Activated CD8-positive, alpha-beta memory T cell treated with anti-CD3 and anti-CD28 coated beads for 1 hour (primary cell): ENCODE data around the gene SRSF9.
"Not testable (repeated sequence)": the region's sequence is repeated elsewhere in the genome, so short reads cannot be mapped to it uniquely, and the experiment has no call there.

Source experiments
- DNase-seq, 2 donors: peaks; one replicate each; pipeline ENCODE4 v3.0.0-alpha.2; 2020; ENCODE audit warnings: low read depth in 1 of 2; ENCODE audit errors: extremely low read depth in 1 of 2

Gene SRSF9, protein sequence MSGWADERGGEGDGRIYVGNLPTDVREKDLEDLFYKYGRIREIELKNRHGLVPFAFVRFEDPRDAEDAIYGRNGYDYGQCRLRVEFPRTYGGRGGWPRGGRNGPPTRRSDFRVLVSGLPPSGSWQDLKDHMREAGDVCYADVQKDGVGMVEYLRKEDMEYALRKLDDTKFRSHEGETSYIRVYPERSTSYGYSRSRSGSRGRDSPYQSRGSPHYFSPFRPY

DNA sequence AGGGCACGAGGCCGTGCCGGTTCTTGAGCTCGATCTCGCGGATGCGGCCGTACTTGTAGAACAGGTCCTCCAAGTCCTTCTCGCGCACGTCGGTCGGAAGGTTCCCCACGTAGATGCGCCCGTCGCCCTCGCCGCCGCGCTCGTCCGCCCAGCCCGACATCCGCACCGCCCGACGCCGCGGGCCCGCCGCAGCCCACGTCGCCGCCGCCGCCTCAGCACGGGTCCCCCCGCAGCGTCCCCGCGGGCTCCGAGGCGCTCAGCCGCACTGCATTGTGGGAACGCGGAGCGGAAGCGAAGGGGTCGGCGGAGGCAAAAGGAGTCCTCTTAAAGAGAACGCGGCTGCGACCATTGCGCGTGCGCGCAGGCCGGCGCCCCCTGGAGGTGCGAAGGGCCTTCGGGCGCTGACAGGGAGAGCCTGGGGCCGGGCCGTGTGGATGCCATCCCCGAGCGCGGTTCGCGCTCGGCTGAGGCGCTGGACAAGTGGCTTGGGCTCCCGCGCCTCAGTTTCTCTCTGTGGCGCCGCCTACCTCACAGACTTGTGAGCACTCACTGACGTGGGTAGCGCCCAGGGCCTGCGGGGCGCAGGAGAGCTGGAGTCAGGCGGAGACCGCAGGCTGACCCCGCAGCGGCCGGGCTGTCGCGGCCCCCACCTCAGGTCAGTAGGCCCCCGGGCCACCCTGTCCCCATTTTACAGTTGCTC is at the start of gene SRSF9:
TSS of gene SRSF9 (minus strand) at position 299 of the 700 bp plus-strand sequence. CDS start at position 160, 139 bp downstream.
- peak; percentile 91 to 98 for DNase-seq

DNA sequence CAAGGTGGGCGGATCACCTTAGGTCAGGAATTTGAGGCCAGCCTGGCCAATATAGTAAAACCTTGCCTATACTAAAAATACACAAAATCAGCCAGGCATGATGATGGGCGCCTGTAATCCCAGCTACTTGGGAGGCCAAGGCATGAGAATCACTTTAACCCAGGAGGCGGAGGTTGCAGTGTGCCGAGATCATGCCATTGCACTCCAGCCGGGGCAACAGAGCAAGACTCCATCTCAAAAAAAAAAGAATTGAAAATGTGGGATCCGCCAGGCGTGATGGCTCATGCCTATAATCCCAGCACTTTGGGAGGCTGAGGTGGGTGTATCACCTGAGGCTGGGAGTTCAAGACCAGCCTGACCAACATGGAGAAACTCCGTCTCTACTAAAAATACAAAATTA is 49.8 kb upstream of the SRSF9 start:
- not testable (repeated sequence) for DNase-seq

DNA sequence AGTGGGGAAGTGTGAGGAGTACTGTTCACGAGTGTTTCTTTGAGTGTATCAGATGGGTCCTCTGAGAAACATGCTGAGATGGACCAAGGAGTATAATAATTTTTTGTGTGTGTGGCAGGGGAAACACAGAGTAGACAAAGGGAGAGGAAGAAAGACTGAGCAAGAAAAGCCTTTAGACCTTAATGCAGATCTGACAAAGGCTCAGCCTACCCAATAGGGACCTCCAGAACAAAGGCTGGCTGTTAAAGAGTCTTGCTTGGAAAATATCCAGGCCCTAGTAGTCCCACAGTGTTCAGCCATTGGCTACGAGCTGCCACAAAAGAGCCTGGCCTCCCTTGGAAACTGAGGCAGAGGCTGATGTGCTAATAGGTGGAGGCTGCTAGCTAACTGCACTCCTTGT is 45.9 kb upstream of the SRSF9 start:
- DNase-seq: no peak

DNA sequence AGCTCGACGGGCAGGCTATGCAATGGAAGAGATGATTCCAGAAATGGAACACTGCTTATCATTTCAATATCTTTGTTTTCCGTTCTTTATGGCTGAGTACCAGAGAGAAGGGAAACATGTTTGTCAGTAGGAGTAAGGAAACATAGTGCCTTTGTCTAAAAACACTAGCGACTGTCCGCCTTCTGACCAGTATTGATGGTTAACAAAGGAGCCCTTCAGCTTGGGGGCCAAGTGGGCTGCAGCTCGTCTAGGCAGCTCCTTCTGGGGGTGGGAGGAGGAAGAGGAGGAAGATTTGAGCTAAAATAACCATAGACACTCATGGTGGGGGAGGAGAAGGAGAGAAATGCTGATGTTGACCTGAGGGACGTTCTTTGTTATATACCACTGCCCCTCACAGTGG is 44.5 kb upstream of the SRSF9 start:
- no peak for DNase-seq

DNA sequence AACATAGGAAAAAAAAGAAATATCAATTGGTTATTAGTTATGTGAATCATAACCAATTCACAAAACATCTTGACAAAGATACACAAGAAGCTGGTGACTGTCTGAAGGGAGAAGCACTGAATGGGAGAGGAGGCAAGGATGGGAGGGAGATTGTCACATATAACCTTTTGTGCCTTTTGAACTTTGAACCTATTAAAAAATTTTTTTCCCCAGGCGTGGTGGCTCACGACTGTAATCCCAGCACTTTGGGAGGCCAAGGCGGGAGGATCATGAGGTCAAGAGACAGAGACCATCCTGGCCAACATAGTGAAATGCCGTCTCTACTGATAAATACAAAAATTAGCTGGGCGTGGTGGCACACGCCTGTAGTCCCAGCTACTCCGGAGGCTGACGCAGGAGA is 39.0 kb upstream of the SRSF9 start:
- no peak for DNase-seq

DNA sequence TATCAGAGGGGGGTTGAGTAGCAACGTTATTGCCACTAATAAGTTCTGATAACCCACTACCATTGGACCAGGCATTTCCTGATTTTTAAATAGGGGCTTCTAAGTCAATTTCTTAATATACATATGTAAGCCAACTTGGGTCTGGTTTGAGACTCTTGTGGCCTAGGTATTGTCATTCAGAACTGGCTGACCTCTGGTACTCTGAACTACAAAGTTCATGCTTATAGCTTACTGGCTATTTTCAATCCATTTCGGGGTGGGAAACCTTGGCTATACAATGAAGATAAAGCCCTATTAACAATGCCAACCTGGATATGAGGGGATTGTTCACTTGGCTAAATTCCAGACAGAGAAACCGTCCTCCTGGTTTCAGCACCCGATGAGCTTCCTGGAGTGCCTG is 35.0 kb upstream of the SRSF9 start:
- DNase-seq: no peak

DNA sequence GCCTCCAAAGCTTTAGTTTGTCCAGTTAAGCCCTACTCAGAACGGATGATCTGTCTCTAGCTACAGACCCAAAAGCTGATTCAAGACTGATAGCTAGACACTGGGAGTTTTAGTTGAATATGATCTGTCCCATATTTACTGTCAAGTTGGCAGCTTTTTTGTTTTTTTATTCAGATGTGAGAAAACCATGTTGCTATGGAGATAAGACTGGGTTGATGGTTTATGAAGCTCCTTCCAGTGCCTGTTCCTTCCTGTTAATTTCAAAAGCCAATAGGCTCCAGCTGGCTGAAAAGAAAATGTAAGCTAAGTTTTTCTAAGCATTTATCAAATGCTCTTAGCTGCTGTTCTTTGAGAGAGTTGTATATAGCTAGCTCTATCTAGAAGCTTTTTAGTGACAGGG is 31.0 kb upstream of the SRSF9 start:
- DNase-seq: no peak

DNA sequence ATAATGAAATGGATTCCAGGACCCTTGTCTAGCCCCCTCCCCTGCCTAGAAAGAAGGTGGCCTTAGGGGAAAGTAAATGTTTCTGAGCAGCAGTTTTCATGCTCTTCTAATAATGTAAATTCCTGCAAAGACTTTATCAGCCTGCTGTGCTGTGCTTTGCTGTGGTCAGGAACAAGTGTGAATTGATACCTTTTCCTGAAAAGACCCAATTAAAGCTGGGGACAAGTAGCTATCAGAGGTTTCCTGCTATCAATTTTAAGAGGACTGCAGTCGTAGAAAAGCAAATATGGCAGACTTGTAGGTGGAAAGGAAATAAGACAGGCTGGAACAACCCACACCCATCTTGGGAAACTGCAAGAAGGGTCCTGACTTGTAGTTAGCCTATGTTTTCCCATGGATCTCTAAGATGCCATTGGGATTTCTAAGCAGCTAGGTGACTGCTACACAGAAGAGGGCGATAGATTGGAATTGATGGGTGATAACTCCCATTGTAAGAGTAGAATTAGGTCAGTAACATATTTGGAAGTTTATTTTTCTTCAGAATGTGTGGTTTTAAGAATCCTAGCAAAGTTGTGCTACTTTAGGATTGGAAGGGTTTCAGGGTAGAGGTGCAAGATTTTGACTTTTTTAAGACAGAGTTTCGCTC is 29.4 kb upstream of the SRSF9 start:
- no peak for DNase-seq

DNA sequence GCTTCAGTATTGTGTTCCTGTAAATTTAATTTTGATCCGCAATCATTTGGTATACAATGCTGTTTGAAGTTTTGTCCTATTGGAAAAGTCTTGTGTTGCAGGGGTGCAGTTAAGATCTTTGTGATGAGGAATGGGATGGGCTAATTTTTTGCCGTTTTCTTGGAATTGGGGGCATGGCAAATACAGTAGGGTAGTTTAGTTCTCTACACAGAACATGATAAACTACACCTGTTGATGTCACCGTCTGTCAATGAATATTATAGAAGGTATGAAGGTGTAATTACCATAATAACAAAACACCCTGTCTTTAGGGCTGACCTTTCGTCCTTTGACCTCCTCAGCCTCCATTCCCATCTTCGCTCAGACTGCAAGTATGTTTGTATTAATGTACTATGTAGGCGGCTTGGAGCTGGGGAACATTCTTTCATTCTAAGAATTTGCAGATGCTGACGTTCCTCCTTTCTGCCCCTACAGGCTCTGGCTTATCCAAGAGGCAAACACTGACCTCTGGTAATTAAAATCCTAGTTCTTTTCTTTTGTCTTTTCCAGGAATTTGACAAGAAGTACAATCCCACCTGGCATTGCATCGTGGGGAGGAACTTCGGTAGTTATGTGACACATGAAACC is 28.1 kb upstream of the SRSF9 start:
- no peak for DNase-seq

DNA sequence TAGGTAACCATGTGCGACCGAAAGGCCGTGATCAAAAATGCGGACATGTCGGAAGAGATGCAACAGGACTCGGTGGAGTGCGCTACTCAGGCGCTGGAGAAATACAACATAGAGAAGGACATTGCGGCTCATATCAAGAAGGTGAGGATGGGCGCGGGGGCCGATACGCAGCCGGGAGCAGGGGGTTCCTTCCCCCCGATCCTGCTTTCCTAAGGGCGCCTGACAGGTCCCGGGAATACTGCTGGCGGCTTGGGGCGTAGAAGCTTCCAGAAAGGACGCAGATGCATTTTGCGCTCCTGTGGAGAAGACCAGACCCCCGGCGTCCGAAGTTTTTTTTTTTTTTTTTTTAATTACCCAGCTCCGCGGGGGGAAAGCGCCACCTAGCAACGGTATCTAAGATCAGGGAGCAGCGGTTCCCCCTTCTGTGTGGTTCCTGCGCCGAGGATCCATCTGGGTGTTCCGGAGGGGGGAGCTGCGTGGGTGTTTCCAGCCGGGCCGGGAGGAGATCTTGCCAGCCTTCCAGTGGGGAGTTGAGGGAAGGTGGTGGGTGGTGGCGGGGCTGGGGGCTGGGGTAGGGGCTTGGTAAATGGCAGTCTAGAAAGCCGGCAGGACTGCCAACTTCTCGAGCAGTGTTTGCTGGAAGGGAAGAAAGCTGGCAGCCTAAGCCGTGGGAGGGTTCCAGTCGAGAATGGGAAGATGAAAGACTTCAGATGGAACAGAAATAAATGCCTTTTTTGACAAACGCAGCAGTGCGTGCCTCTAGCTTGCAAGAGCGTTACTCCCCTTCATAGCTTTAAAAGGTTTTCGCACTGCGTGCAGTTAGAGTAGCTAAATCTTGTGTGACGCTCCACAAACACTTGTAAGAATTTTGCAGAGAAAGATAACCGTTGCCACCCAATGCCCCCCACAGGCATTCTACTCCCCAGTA is 27.1 kb upstream of the SRSF9 start:
- peak; percentile 16 to 33 for DNase-seq

DNA sequence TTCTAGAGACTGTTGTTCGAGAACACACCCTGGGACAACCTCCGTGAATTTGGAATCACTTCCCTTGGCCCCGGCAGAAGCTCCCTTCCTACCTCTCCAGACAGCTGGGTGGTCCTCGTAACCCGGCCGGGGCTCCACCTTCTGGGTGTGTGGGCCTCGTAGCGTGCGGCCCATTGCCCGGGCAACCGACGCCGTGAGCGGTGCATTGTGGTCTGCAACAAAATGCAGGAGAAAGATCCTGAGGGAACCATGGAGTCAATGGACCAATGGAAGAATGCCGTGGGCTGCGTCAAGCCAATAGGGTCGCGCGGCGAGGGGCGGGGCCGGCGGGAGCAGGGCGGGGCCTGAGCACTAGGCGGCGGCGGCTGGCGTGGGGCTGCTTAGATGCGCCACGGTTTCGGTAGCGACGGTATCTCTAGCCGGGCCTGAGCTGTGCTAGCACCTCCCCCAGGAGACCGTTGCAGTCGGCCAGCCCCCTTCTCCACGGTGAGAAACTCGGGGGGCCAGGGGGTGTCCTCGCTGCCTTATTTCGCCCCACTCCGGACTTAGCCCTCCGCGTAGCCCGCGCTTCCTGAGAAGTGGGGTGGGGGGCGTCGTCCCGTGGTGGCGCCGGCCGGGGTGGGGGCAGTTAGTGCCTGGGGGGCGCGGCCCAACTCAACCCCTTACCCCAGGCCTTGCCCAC is 26.3 kb upstream of the SRSF9 start, which contains the start of gene DYNLL1:
TSS of gene DYNLL1 (plus strand) at position 383 of the 682 bp plus-strand sequence. CDS start 309 bp downstream, outside the sequence.
- peak; percentile 91 to 95 for DNase-seq

DNA sequence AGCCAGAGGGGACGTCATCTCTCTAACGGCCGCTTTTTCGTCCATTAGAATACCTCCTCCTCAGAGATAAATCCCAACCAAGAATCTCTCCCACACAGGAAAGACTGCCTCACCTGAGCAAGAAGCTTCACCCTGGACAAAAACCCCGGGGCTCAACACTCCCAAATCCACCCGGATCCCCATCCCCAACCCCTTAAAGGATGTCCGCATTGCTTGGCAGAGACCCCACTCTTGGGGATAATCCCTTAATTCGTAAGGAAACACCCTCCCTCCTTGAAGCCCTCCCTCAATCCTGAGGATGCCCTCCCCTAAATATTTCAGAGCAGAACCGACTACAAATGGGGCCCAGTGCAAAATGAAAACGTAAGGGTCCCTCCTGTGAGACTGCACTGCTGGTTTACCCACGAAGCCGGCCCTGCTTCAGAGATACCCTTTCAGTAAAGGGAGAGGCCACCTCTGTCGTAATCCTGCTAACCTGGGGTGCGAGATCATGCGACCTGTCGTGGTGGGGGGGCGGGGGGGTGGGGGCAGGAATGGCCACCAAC is 25.7 kb upstream of the SRSF9 start:
- no peak for DNase-seq

DNA sequence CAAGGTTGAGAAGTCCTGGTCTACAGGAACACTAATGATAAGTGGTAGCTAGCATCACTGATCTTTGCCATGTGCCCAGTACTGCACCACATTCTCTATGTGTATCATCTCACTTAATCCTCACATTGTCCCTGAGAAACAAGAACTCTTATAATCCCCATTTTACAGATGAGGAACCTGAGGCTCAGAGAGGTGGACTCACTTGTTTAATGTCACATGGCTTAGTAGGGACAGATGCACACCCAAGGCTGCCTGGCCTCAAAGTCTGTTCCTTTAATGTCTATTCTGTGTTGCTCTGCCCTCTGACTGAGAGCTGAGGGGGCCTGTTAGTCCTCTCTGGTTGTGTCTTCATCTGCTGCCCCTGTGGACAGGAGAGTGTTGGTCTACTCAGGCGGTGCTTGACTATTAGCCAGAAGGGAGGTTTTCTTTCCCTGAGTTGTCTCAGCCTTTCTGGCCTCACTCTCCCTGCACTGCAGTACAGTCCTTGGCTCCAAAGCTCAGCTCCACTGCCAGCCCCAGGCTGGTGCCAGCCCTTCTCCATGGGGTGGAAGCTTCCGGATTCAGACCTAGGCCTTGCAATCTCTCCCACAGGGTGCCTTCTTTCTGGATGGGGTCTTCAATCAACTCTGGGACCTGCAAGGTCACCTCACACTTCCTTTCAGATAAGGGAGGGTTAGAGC is 21.4 kb upstream of the SRSF9 start:
- no peak for DNase-seq

DNA sequence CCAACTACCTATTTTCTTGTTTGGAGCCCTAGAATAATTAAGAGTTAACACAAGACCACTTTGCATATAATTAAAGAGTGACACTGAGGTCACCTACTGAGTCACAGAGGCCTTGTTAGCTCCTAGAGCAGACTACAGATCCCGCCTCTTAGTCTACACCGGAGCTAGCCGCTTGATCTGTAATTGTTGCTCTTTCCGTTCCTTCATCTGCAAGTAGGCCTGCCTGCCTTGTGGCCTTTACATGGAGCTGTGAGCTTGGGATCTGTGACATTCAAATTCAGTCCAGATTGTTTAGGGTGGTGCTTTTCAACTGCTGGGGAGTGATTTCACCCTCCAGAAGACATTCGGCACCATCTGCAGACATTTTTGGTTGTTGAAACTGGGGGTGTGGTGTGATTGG is 20.8 kb upstream of the SRSF9 start:
- no peak for DNase-seq

DNA sequence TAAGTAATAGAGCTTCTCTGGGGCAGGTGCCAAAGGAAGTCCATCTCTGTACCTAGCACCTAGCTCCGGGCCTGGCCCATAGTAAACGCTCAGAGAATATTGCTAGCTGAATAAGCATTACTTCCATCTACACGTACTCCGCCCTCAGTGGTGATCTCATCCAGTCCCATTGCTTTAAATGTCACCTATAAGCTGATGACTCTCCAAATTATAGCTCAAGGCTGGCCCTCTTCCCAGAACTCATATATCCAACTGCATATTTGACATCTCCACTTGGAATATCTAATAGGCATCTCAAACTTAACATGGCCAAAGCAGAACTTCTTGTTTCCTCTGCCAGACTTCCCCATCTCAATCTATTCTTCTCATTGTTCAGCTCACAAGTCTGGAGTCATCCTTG is 19.5 kb upstream of the SRSF9 start:
- DNase-seq: no peak

DNA sequence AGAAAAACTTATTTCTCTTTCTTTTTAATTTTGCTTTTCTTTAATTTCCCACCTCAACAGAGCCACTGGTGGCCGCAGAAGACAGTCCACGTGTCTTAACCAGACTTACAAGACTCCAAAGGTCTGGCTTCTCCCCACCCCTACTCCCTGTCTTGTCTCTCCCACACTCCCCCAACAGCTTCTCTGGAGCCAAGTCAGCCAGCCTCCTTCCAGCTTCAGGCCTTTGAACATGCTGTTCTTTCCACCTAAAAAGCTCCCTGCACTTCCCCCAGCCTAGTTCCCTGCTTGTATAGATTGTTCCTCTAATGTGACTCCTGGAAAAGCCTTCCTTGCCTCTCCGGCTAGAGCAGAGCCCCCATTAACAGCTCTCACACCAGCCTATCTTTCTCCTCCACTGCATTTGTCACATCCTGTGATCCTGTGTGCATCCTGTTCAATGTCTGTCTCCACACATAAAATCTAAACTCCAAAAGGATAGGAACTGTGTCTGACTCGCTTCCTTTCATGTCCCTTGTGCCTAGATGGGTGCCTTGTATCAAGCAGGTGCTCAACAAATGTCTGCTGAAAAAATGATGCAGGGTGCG is 18.6 kb upstream of the SRSF9 start:
- DNase-seq: no peak

DNA sequence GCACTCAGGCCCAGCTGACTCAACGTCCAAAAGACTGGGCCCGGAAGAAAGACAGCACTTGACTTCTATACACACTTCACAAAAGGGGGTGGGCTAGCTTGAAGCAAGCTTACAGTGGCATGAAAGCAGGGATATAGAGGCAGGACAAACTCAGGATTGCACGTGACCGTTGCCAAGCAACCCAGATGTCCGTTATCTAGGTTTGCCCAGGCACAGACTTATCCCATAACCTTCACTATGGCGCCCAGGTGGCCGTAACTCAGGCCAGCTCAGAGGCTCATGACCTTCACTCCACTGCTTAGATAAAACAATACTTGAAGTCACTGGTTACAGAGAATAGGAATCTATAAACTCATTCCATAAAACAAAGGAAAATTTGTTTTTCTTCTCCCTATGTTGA is 18.0 kb upstream of the SRSF9 start:
- not testable (repeated sequence) for DNase-seq

DNA sequence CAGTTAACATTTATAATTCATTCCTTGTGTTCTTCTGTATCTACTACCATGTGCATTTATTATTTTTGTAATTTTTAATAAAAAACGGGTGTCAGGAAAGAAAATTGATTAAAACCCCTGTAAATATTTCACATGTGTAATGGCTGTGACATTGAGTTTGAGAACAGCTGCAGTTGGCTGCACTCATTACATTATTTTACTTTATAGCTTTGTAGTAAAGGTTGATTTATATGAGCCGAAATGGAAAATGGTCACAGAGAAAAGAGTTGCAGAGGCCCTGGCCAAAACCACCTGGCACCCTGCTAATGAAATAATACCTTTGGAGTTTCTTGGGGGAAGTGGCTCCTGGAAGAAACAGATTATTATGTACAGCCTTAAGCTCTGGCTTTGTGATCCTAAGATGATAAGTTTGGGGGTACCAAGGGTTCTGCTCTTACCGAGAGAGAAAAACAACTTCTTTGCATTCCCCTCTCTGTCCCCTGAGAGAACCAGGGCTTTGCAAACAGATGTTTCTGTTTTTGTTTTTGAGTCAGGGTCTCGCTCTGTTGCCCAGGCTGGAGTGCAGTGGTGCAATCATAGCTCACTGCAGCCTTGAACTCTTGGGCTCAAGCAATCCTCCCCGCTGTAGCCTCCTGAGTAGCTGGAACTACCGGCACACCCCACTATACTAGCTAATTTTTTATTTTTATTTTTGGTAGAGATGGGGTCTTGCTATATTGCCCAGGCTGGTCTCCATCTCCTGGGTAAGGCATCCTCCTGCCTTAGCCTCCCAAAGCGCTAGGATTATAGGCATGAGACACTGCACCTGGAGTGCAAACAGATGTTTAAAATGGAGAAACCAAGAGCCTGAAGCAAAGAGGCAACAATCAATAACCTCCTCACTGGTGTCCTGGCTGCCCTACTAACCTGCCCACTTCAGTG is 16.7 kb upstream of the SRSF9 start:
- DNase-seq: no peak
